Measurements from ENCODE around the gene SNCAIP.

SNCAIP gene

DNA sequence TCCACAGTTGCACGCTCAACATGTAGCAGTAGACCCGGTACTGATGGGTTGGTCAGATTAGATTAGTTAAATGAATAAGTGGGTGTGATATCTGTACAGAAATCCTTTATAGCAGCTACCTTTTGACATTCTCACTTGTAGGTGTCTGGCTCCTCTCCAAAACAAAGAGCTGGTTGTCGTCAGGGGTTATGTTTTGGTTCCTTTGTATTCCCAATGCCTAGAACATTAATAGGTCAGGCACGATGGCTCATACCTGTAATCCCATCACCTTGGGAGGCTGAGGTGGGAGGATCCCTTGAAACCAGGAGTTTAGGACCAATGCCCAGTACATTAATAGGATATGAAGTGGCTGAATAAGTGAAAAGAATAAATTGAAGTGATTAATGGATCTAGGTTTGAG lies 182.1 kb downstream of the SNCAIP start:
- TF ChIP-seq POLR2AphosphoS5 (IDR thresholded peaks at IDR 0.05; ENCODE audit: borderline replicate concordance, low read depth, low read length) (no peak), EZH2 (IDR thresholded peaks at IDR 0.05) (no peak), FOXP2 (optimal IDR thresholded peaks at IDR 0.05; ENCODE audit: control extremely low read depth, extremely low read length, insufficient read depth) (no peak)
- no peak overlapping the region for H3K9ac ChIP-seq (ENCODE audit: insufficient read length)
- DNase-seq (ENCODE audit: low read depth, low spot score), result no peak
- H3K4me3 ChIP-seq, result no peak overlapping the region
- no peak overlapping the region for H3K27ac ChIP-seq
- no peaks in the 10 kb centered on the region for H3K9me3 ChIP-seq (ENCODE audit: low read depth, low read length)
- no peaks in the 10 kb centered on the region for H3K36me3 ChIP-seq (ENCODE audit: insufficient read depth, low read length)

DNA sequence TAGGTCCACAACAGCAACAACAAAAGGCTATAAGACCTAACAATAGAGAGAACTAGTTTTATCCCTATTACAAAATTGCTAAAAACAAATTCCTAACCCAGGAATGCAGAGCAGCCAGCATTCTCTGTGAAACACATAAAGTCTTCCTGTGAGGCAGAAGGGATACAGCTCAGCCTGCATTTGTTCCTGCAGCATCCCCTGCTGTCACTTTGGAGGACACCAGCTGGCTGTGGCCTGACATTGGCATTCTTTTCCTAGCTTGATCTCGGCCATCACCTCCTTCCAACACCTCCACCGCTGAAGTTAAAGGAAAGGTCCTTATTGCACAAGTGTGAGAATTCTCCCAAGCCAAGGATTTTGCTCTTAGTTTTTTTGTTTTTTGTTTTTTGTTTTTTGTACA lies 186.1 kb downstream of the SNCAIP start:
- DNase-seq (ENCODE audit: low read depth, low spot score), result no peak
- Histone ChIP-seq H3K4me3 (no peak overlapping the region), H3K9me3 (ENCODE audit: low read depth, low read length) (no peaks in the 10 kb centered on the region), H3K9ac (ENCODE audit: insufficient read length) (no peak overlapping the region), H3K36me3 (ENCODE audit: insufficient read depth, low read length) (no peaks in the 10 kb centered on the region), H3K27ac (no peak overlapping the region)
- no peak for TF ChIP-seq POLR2AphosphoS5 (IDR thresholded peaks at IDR 0.05; ENCODE audit: borderline replicate concordance, low read depth, low read length)
- TF ChIP-seq EZH2 (IDR thresholded peaks at IDR 0.05), result no peak
- no peak for TF ChIP-seq FOXP2 (optimal IDR thresholded peaks at IDR 0.05; ENCODE audit: control extremely low read depth, extremely low read length, insufficient read depth)

GRCh38 chr5:122499585-122499984 lies 187.5 kb downstream of the SNCAIP start:
- DNase-seq (ENCODE audit: low read depth, low spot score), result no peak
- Histone ChIP-seq H3K27ac (no peak overlapping the region), H3K9ac (ENCODE audit: insufficient read length) (no peak overlapping the region), H3K36me3 (ENCODE audit: insufficient read depth, low read length) (no peaks in the 10 kb centered on the region), H3K9me3 (ENCODE audit: low read depth, low read length) (no peaks in the 10 kb centered on the region), H3K4me3 (no peak overlapping the region)
- TF ChIP-seq POLR2AphosphoS5 (IDR thresholded peaks at IDR 0.05; ENCODE audit: borderline replicate concordance, low read depth, low read length) (no peak), EZH2 (IDR thresholded peaks at IDR 0.05) (no peak), FOXP2 (optimal IDR thresholded peaks at IDR 0.05; ENCODE audit: control extremely low read depth, extremely low read length, insufficient read depth) (no peak)

- DNase-seq (ENCODE audit: low read depth, low spot score), result no peak
- no peaks in the 10 kb centered on the region for H3K36me3 ChIP-seq (ENCODE audit: insufficient read depth, low read length)
- H3K9ac ChIP-seq (ENCODE audit: insufficient read length), result no peak overlapping the region
- TF ChIP-seq EZH2 (IDR thresholded peaks at IDR 0.05), result no peak
- no peak for TF ChIP-seq POLR2AphosphoS5 (IDR thresholded peaks at IDR 0.05; ENCODE audit: borderline replicate concordance, low read depth, low read length)
- TF ChIP-seq FOXP2 (optimal IDR thresholded peaks at IDR 0.05; ENCODE audit: control extremely low read depth, extremely low read length, insufficient read depth), result no peak
- no peaks in the 10 kb centered on the region for H3K9me3 ChIP-seq (ENCODE audit: low read depth, low read length)
- no peak overlapping the region for H3K4me3 ChIP-seq
- H3K27ac ChIP-seq, result no peak overlapping the region
Observed at GRCh38 chr5:122500245-122501088, 188.4 kb downstream of the SNCAIP start.

- Histone ChIP-seq H3K36me3 (ENCODE audit: insufficient read depth, low read length) (no peaks in the 10 kb centered on the region), H3K4me3 (no peak overlapping the region), H3K27ac (no peak overlapping the region), H3K9me3 (ENCODE audit: low read depth, low read length) (no peaks in the 10 kb centered on the region), H3K9ac (ENCODE audit: insufficient read length) (no peak overlapping the region)
- no peak for TF ChIP-seq FOXP2 (optimal IDR thresholded peaks at IDR 0.05; ENCODE audit: control extremely low read depth, extremely low read length, insufficient read depth)
- no peak for TF ChIP-seq POLR2AphosphoS5 (IDR thresholded peaks at IDR 0.05; ENCODE audit: borderline replicate concordance, low read depth, low read length)
- TF ChIP-seq EZH2 (IDR thresholded peaks at IDR 0.05), result no peak
- no peak for DNase-seq (ENCODE audit: low read depth, low spot score)
Observed at GRCh38 chr5:122501089-122501435, 189.0 kb downstream of the SNCAIP start.

GRCh38 chr5:122507045-122507444 lies 195.0 kb downstream of the SNCAIP start:
- no peaks in the 10 kb centered on the region for H3K36me3 ChIP-seq (ENCODE audit: insufficient read depth, low read length)
- H3K9me3 ChIP-seq (ENCODE audit: low read depth, low read length), result no peaks in the 10 kb centered on the region
- no peak overlapping the region for H3K4me3 ChIP-seq
- no peak overlapping the region for H3K9ac ChIP-seq (ENCODE audit: insufficient read length)
- DNase-seq (ENCODE audit: low read depth, low spot score), result no peak
- H3K27ac ChIP-seq, result no peak overlapping the region
- TF ChIP-seq POLR2AphosphoS5 (IDR thresholded peaks at IDR 0.05; ENCODE audit: borderline replicate concordance, low read depth, low read length), result no peak
- TF ChIP-seq EZH2 (IDR thresholded peaks at IDR 0.05), result no peak
- no peak for TF ChIP-seq FOXP2 (optimal IDR thresholded peaks at IDR 0.05; ENCODE audit: control extremely low read depth, extremely low read length, insufficient read depth)

- DNase-seq (ENCODE audit: low read depth, low spot score), result no peak
- TF ChIP-seq EZH2 (IDR thresholded peaks at IDR 0.05) (no peak), FOXP2 (optimal IDR thresholded peaks at IDR 0.05; ENCODE audit: control extremely low read depth, extremely low read length, insufficient read depth) (no peak), POLR2AphosphoS5 (IDR thresholded peaks at IDR 0.05; ENCODE audit: borderline replicate concordance, low read depth, low read length) (no peak)
- Histone ChIP-seq H3K27ac (no peak overlapping the region), H3K9me3 (ENCODE audit: low read depth, low read length) (no peaks in the 10 kb centered on the region), H3K9ac (ENCODE audit: insufficient read length) (no peak overlapping the region), H3K4me3 (no peak overlapping the region), H3K36me3 (ENCODE audit: insufficient read depth, low read length) (no peaks in the 10 kb centered on the region)
Observed at GRCh38 chr5:122507581-122507980, 195.5 kb downstream of the SNCAIP start.

GRCh38 chr5:122508623-122509022 lies 196.6 kb downstream of the SNCAIP start:
- DNase-seq (ENCODE audit: low read depth, low spot score), result no peak
- Histone ChIP-seq H3K4me3 (no peak overlapping the region), H3K27ac (no peak overlapping the region), H3K36me3 (ENCODE audit: insufficient read depth, low read length) (no peaks in the 10 kb centered on the region), H3K9ac (ENCODE audit: insufficient read length) (no peak overlapping the region), H3K9me3 (ENCODE audit: low read depth, low read length) (no peaks in the 10 kb centered on the region)
- TF ChIP-seq POLR2AphosphoS5 (IDR thresholded peaks at IDR 0.05; ENCODE audit: borderline replicate concordance, low read depth, low read length) (no peak), FOXP2 (optimal IDR thresholded peaks at IDR 0.05; ENCODE audit: control extremely low read depth, extremely low read length, insufficient read depth) (no peak), EZH2 (IDR thresholded peaks at IDR 0.05) (no peak)

Data from SK-N-MC (cell line).